ENCODE results near the gene MND1.

- TF ChIP-seq CTCF (IDR thresholded peaks at IDR 0.05) (no peak), POLR2A (IDR thresholded peaks at IDR 0.05) (no peak)
Observed at GRCh38 chr4:153440475-153440874, 96.0 kb downstream of the MND1 start.

Data from heart left ventricle (tissue), 13 donors.